COLO668 (cell line): Measurements from ENCODE around the gene ARL11.

ENCODE experiments used
- DNase-seq: peaks from one replicate; lab custom pipeline; 2025; ENCODE audit not compliant: unreplicated experiment; lab: John Stamatoyannopoulos, UW

ARL11 gene

DNA sequence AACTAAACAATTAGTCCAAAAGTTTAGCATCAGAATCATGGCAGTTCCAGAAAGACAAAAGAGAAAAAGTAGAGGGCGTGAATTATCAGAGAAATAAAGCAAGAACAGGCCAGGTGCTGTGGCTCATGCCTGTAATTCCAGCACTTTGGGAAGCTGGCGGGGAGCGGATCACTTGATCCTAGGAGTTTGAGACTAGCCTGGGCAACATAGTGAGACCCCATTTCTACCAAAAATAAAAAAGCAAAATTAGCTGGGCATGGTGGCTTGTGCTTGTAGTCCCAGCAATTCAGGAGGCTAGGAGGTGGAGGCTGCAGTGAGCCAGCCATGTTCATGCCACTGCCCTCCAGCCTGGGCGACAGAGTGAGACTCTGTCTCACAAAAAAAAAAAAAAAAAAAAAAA lies 18.4 kb downstream of the ARL11 start:
- DNase-seq, result no peak

DNA sequence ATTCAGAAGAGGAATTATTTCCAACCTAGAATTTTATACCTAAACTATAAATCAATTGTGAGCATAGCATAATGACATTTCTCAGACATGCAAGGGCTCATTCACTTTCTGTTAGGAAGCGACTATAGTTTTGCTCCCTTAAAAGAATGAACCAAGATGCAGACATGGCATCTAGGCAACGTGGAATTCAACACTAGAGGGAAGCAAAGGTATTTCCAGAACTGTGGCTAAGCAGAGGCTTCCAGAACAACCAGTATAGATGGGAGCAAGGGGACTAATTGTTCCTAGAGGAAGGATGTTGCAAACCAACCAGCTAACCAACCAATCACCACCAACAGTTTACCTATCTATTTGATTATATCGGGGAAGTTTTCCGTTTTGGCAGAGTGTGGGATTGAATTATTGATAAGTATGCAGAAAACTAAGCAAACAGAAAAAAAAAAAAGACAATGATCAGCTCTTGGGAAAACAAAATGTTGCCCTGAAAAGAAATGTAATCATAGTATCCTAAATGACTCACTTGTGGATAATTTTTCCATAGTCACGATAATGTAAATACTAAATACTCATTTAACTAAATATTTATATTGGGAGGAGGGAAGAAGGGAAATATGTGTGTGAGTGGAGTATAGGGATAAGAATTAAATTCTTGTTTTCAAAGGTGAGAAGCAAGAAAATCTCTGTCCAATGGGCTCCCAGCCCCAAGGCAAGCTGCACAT lies 21.1 kb downstream of the ARL11 start:
- no peak for DNase-seq

DNA sequence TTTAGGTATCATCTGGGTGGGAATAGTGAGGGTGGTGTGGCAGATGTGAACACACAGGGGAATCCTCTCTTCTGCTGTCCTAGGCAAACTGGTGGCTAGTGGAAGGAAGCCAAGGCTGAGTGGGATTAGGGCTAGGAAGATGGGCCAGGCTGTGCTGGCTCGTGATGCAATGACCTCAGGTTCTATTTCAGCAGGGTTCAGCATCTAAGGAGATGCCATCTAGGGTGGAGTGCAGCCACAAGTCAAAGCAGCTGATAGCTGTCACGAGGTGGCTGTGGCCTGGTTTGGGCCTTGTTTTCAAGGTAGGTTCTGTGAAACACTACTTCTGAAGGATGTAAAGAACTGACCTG lies 21.6 kb downstream of the ARL11 start:
- no peak for DNase-seq

DNA sequence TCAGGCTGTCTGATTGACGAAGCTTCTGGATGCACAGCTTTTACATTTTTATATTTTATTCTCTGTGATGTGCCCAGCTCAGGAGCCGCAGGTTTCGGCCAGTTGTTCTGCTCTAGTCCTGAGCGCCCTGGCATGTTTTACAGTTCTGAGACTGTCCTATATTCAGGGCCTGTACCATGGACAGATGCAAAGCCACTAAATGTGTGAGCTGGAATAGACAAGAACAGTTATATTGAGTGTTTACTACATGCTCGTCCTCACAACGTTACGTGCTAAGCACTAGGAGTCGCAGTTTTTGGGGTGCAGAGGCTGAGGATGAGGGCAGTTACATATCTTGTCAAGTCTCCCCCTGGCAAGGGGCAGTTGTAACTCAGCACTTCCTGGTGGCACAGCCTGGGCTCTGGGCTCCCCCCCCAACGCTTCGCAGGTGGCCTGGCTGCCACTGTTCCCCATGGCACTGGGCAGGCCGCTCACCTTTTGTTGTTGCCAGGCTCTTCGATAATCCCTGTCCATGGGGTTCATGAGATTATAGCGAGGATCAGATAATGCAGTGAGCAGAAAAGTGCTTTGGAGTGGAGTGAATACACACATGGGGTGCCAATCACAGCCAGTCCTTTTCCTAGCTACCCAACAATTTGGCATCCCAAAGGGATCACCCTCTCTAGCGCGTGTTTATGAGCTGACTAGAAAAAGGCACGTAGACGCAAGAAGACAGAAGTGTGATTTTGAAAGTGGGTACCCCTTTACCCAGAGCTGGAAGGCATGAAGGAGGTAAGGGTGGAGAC lies 23.5 kb downstream of the ARL11 start:
- no peak for DNase-seq

DNA sequence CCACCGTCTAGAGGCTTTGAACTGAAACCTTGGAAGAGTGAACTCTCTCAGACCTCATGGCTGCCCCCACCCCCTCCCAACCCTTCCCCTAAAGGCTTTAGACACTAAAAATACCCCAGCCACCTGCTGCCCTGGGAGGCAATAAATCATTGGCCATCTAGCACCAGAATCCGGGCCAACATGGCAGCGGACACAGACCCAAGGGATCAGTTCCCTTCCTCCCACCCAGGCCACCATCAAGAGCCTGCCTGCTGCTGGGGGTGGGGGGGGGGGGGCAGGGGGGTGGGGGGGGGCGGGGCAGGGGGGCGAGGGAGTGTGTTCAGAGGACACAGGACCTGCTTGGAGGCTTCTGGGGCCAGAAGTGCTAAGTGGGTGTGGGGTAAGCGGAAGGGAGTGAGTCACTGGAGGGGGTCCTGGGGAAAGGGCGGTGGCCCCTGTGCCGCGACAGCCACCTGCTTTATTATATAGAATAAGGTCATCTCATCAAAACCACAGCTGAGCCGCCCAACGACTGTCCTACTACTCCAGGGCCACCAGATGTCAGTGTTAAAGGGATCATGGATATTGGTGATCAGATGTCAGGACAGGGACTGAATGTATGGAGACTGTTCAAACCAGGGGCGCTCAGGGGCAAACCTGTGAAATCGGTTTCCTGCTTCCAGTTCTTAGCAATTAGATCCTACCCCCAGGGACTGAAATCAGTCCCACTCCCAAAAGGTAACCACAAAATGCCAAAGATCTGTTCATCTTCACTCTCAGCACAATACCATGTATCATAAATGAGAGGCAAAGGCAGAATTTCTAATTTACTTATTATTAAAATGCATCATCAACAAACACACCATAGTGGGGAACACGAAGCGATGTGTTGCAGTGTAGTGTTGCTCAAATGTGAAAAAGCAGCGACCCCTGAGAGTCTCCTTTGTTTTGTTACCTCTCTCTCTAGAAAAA lies 24.3 kb downstream of the ARL11 start:
- peak; percentile 69 for DNase-seq

DNA sequence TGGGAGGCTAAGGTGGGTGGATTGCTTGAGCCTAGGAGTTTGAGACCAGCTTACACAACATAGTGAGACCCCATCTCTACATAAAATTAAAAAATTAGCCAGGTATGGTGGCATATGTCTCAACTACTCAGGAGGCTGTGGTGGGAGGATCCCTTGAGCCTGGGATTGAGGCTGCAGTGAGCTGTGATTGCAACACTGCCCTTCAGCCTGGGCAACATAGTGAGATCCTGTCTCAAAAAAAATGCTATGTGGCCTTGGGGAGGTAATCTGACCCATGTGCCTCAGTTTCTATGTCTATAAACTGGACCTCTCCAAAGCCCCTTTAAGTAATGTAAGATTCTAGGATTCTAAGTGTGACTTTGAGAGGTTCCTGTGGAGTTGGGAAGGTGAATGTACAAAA lies 25.2 kb downstream of the ARL11 start:
- DNase-seq, result no peak

DNA sequence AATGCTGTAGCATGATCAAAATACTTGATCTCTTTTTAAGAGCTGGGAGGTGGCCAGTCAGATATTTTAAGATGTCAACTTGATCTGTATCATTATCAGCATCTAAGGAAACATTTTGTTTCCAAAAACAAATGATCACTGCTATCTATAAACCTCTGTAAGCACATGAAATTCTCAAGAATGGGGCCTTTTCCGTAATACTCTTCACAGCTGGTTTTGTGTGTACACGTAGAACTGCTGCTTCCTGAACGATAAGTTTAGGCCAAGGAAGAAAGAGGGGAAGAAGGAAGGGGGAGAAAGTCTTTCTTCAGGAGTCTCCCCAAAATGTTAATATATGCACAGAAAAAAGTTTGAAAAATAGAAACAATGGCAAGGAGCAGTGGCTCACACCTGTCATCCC lies 25.7 kb downstream of the ARL11 start:
- DNase-seq, result no peak

DNA sequence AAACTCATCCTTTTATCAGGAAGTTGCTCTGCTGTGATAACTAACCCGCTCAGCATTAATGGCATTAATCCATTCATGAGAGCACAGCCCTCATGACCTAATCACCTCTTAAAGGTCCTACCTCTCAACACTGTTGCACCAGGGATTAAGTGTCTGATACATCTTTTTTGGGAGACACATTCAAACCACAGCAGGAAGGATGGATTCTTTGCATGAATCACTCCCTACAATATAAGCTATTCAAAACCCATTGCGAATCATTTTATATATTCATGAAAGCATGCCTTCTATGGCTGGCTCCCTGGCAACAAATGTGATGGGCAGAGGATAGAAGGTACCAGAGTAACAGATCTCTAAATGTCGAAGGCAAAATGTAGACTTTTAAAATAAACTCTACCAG lies 27.6 kb downstream of the ARL11 start:
- DNase-seq, result no peak

DNA sequence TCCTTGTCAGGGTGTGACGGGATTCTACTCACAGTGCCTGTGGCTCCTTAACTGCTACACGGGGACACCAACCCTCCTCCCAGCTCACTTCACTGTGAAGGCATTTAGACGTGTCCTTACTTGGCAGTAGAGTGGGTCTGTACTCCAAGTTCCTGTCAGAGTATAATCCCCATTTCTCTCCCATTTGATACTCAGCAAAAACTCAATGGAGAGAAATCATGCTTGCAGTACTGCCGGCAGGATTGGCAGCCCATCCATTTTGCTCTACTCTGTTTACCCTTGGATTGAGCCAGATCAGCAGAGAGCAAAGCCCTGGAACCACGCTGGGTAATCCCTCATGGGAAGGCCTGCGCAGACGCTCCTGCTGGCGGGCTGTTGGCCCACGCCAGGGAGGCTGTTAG lies 28.9 kb downstream of the ARL11 start:
- no peak for DNase-seq

DNA sequence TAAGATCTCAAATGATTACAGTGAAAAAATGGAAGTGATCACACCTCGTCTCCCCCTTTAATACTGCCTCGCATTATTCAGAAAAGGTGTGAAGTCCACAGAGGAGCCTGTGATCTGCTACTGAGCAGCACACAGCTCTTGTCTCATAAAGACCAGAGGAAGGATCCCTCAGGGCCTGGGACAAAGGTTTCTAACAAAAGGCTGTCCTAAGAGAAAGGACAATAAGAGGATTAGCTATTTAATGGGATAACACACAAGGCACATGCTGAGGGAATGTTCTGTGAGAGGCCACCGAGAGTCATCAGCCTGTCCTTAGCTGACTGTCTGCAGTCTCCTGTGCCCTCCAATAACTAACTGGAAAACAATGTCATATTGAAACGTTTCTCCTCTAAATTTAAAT lies 36.3 kb downstream of the ARL11 start:
- DNase-seq, result no peak

DNA sequence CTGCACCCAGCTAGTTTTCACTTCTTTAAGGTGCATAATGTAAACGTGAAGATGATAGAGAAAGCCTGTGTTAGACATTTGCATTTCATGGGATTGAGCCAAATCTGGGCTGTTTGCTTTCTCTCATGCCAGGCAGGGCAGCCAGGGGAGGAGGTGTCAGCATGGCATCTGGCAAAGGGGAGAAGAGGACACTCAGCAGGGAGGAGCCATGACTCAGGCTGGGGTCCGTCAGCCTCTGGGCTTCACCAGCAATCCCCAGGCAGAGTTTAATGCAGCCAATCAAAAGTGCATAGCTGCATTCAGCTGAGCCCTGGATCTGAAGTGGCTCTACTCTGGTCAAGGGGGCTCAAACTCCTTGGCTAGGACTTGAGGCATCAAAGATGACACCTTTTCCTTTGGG lies 39.5 kb downstream of the ARL11 start:
- no peak for DNase-seq

DNA sequence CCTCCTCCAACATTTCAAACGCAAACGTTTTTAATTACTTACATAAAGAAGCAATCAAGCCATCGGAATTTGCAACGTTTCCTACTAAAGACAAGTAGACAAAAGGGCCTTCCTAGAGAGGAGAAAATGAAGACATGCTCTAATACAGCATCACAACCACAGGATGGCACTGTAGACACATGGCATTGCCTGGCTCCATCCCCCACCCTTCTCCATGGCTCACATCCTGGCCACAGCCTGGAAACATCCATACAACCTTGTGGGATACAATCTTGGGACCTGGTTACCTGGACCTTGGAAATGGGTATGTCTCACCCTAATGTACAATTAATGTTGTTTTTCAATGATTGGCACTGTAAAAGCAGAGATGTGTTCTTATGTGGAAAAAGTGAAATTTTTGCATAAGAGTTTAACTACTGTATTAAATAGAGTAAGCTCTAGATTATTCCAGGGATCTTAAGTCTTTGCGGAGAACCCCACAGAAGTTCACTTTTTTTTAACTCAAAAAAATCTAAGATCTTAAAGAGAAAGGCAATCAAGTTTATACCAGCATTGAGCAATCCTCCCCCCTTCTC lies 41.5 kb downstream of the ARL11 start:
- peak; percentile 78 for DNase-seq

DNA sequence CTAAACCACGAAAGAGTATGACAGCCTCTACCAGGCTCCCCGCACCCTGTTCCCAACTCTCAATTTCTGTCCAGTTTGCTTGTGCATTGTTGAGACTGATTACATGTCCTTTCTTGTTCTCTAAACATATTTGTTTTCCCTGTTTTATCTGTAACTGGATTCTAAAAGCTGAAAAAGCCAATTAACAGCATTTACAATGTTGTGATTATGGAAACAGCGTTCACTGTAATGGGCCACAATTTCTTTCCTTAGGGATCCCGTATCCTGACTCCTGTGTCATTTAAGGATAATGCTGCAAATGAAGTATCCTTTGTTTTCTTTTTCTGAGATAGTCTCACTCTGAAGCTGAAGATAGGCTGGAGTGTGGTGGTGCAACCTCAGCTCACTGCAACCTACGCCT lies 42.5 kb downstream of the ARL11 start:
- no peak for DNase-seq

DNA sequence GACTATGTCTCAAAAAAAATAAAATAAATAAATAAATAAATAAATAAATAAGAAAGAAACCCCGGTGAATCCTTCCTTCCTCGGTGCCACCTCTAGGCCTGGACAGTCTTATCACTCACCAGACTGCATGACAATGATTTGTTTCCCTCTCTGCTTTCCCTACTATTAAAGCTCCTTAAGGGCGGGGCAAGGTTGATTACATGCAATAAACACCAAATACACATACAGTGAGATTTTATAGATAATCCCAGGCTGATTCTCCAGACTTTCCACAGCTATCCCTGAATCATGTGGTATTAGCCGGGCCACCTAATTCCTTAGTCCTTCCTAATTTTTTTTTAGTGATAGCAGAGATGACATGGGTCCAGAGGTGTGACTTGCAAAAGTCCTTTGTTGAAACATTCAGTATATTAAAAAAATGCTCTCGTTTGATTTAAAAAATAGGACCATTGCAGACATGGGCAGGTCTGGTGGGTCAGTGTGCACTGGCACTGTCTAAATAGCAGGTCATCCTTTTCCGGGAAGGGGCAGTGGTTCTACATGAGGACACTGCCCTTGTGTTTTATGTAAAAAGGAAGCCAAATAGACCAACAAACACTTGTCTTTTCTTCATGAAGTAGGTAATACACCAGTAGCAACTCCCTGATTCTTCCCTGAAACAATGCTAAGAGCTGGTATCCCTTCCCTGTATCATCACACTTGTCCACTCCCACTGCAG lies 48.4 kb downstream of the ARL11 start:
- no peak for DNase-seq

DNA sequence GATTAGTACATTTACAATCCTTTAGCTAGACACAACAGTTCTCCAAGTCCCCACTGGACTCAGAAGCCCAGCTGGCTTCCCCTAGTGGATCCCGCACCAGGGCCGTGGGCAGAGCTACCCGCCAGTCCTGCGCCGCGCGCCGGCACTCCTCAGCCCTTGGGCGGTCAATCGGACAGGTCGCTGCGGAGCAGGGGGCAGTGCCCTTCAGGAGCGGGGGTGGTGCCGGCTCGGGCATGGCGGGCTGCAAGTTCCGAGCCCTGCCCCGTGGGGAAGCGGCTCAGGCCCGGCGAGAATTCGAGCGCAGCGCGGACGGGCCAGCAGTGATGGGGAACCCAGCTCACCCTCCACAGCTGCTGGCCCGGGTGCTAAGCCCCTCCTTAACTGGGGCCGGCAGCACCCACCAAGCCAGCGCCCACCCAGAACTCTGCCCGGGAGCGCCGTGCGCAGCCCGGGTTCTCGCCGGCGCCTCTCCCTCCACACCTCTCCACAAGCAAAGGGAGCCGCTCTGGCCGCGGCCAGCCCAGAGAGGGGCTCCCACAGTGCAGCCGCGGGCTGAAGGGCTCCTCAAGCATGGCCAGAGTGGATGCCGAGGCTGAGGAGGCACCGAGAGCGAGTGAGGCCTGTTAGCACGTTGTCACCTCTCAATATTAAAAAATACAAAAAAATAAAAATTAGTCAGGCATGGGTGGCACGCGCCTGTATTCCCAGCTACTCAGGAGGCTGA lies 50.0 kb downstream of the ARL11 start:
- no peak for DNase-seq

DNA sequence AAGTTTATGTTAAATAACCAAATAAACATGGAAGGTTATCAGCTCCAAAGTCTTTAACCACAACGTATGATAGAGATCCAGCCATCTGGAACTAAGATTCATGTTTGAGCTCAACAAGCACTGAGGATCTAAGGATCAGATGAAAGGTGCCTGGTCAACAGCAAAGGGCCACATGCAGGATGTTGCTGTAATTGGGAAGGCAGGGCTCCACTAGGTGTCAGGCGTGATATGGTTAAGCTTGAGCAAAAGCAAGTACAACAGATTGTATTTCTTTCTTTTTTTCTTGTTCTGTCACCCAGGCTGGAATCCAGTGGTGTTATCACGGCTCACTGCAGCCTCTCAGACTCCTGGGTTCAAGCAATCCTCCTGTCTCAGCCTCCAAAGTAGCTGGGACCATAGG lies 50.9 kb downstream of the ARL11 start:
- no peak for DNase-seq

DNA sequence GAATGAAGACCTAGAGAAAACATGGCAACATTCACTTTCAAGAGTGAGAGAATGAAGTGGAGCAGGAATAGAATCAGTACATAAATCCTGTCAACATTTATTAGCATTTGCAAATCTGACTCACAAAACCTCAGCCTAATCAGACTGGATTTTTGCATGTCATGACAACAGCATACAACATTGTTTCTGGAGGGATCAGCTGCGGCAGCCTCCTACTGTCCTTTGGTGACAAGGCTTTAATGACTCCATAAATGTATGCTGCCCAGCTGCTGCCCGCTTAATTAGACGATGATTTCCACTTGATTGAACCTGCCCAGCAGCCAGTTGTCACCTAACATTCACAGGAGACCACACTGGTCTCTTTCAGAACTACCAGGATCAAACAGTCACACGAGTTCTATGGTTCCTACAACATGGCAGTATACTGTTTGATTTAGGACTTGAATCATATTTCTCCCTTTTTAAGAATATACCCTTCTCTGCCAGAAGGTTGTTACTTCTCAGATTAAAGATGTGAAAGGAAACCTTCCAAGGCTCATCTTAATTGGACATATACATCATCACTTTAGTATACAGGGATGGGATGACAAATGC lies 53.6 kb downstream of the ARL11 start:
- DNase-seq, result no peak
